T-helper 17 cell (primary cell): ENCODE measurements around the gene SCGB1D4. TPM values are rescaled to one million over a fixed set of nuclear protein-coding genes. Genes with fewer than 3 reads are reported as not detected.

Experiments used
- ATAC-seq: fragments of 150-1000 bp; cut with Tn5 transposase; 2 replicates; pipeline ENCODE4 v1.10.0; 2021; ENCODE audit warnings: mild to moderate bottlenecking, moderate library complexity
- DNase-seq, 3 donors: peaks; one replicate each; pipeline versions ENCODE4 v3.0.0 to v3.0.0-alpha.2; 2020 to 2021
- H3K9me3 ChIP-seq: one replicate; pipeline ENCODE4 v1.7.0; 2013; ENCODE audit warnings: low read length, mild to moderate bottlenecking; ENCODE audit not compliant: control insufficient read depth, poor library complexity, severe bottlenecking
- H3K27ac Mint-ChIP-seq: one replicate; pipeline ENCODE4 v1.8.0; 2022; ENCODE audit warnings: mild to moderate bottlenecking, moderate library complexity, mixed read lengths
- H3K27me3 Mint-ChIP-seq: one replicate; pipeline ENCODE4 v1.8.0; 2022; ENCODE audit warnings: mixed read lengths
- H3K36me3 Mint-ChIP-seq: one replicate; pipeline ENCODE4 v1.8.0; 2022; ENCODE audit warnings: low read depth, mixed read lengths
- H3K4me1 Mint-ChIP-seq: one replicate; pipeline ENCODE4 v1.8.0; 2022; ENCODE audit warnings: mild to moderate bottlenecking, mixed read lengths
- H3K4me3 Mint-ChIP-seq: one replicate; pipeline ENCODE4 v1.8.0; 2022; ENCODE audit warnings: mild to moderate bottlenecking, moderate library complexity, mixed read lengths
- total RNA-seq, 4 donors: library from RNA in 2 of 4; stranded (reverse) in 2 of 4; gene quantifications; one replicate each; pipeline ENCODE4 v1.2.3 and lab custom pipeline; 2022 to 2026

The SCGB1D4 gene
- total RNA-seq, 2 donors from 2014 or later: not detected

DNA sequence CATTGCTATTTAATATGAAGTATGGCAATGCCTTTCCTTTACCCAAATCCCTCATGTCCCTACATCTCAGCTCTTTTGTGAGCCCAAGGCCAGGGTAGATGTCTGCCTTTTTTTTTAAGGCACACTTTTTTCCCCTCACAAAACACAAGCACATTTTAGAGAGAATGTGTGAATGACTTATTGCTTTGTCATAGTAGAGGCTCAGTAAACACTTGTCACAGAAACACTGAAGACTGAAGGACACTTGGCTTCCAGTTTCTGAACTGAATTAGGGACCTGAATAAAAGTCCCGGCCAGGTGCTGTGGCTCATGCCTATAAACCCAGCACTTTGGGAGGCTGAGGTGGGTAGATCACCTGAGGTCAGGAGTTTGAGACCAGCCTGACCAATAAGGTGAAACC, 31.8 kb downstream of the SCGB1D4 start:
- no peak overlapping the region for H3K4me3 Mint-ChIP-seq
- H3K27ac Mint-ChIP-seq: no peak overlapping the region
- H3K4me1 Mint-ChIP-seq: no peaks in the 10 kb centered on the region
- no peaks in the 10 kb centered on the region for H3K9me3 ChIP-seq
- DNase-seq (no peak), ATAC-seq (no peak)
- H3K36me3 Mint-ChIP-seq: peaks cover 4% of the 10 kb centered on the region
- peaks cover 75% of the 10 kb centered on the region for H3K27me3 Mint-ChIP-seq

DNA sequence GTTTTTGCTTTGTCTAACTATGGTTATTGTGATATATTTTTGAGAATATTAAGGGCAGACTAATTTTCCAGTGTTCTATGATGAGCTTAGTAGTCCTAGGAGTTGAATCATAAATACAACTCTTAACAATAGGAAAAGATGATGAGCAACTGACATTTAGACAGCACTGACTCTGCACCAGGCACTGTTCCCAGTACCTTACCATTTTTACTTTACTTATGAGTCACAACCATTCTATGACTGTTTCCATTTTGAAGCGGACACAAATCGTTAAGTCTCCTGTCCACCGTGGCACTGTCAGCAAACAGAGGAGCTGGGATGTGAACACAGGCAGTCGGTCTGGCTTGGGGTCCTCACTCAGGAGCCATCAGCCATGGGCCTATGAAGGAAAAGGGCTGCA, 32.3 kb downstream of the SCGB1D4 start:
- H3K27me3 Mint-ChIP-seq: peaks cover 73% of the 10 kb centered on the region
- no peak for ATAC-seq
- DNase-seq: no peak
- H3K36me3 Mint-ChIP-seq: peaks cover 4% of the 10 kb centered on the region
- H3K4me3 Mint-ChIP-seq: no peak overlapping the region
- no peaks in the 10 kb centered on the region for H3K9me3 ChIP-seq
- H3K4me1 Mint-ChIP-seq: no peaks in the 10 kb centered on the region
- H3K27ac Mint-ChIP-seq: no peak overlapping the region

DNA sequence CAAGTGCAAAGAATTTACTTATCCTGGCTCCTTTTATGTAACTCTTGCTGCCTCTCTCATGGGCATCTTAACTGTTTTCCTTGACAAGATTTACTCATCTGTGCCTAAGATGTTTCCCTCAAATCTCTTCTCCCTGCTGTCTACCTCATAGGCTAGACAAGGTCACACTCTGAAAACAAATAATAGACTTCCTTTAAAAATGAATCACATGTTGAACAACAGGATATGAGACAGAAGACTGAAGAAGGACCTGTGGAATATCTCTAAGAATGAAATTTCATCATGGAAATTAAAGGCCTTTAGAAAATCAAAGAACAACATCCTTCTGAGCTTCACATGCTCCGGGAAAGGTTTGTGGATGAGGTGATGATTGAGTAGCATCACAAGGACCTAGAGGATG, 34.9 kb downstream of the SCGB1D4 start:
- Mint-ChIP-seq H3K27me3 (peaks cover 62% of the 10 kb centered on the region), H3K36me3 (peaks cover 2% of the 10 kb centered on the region)
- no peak for ATAC-seq

DNA sequence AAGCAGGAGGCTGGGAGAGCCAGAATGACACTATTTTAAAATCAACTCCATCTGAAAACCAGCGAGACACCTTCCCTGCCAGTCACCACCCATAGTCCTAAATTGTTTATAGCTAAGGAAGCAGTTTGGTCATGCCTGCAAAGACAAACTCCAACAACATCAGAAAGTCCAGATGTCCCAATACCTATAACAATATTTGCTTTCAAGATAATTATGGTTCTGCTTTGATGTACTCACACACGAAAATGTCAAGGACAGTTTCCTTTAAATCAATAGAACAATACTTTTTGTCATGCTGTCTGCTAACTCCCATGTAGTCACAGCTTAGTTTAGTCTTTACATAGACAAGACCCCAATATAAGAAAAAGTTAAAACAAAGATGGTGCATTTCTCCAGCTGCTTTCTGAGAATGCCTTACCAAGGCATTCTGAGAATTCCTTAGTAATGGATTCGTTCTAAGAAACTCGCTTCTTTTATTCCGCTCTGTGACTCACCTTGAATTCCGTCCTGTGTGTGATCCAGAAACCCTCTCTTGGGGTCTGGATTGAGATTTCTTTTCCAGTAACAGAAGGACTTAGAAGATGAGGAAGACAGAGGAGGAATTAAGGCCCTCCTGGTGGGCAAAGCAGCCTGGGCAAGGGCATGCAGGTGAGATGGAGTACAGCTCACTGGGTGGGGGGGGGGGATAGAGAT, 38.5 kb downstream of the SCGB1D4 start:
- no peaks in the 10 kb centered on the region for H3K36me3 Mint-ChIP-seq
- DNase-seq: no peak
- no peak for ATAC-seq
- H3K27me3 Mint-ChIP-seq: peaks cover 51% of the 10 kb centered on the region
- H3K4me1 Mint-ChIP-seq: no peaks in the 10 kb centered on the region
- H3K9me3 ChIP-seq: no peaks in the 10 kb centered on the region
- H3K4me3 Mint-ChIP-seq: no peak overlapping the region
- no peak overlapping the region for H3K27ac Mint-ChIP-seq

More for the DNA sequence above, 34.9 kb downstream of the SCGB1D4 start:
- Mint-ChIP-seq H3K27ac (no peak overlapping the region), H3K4me1 (no peaks in the 10 kb centered on the region), H3K4me3 (no peak overlapping the region)
- no peaks in the 10 kb centered on the region for H3K9me3 ChIP-seq
- DNase-seq: no peak

DNA sequence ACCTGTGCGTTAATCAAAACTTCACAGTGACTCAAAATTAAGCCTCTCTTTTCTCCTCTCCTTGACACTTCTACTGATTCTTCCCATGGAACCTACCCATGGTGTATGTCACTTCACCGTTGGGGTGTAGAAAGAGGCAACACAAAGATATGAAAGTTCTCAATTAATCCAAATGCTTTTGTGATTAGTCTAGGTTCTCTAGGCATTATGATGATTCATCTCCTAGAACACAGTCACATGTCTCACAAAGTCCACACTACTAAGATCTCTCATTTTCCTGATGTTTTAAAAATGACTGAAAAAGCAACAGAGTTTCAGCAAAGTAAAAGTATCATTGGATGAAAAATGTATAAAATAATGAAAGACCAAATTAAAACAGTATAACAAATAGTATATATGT, 42.6 kb downstream of the SCGB1D4 start:
- no peak overlapping the region for H3K27ac Mint-ChIP-seq
- H3K27me3 Mint-ChIP-seq: peaks cover 24% of the 10 kb centered on the region
- no peak for DNase-seq
- H3K36me3 Mint-ChIP-seq: peaks cover 4% of the 10 kb centered on the region
- H3K4me1 Mint-ChIP-seq: no peaks in the 10 kb centered on the region
- no peak overlapping the region for H3K4me3 Mint-ChIP-seq
- peaks cover 7% of the 10 kb centered on the region for H3K9me3 ChIP-seq
- ATAC-seq: no peak

DNA sequence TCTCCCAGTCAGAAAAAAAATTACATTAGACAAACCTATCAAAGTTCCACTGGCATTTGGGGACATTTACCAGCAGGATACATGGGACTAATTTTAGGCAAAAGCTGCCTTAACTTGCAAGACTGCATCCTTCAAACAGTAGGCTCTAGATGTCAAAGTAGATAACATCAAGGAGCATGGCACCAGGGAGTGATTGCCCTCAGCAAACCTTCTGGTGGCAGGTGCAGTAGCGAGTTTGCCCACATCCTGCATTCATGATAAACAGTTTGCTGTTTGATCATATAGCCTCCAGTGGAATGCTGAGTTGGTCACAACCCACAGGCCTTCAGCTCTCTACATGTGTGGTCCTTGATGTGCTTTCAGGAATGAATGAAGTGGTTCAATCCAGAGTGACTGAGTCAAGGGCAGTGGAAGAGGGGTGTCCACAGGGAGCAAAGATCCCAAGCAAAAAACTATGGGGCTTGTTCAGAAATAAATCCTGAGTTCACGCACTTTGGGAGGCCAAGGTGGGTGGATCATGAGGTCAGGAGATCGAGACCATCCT, 44.8 kb downstream of the SCGB1D4 start:
- H3K9me3 ChIP-seq: peaks cover 17% of the 10 kb centered on the region
- Mint-ChIP-seq H3K4me1 (no peaks in the 10 kb centered on the region), H3K27me3 (peaks cover 18% of the 10 kb centered on the region), H3K27ac (no peak overlapping the region), H3K36me3 (peaks cover 4% of the 10 kb centered on the region), H3K4me3 (no peak overlapping the region)
- DNase-seq: no peak
- no peak for ATAC-seq

DNA sequence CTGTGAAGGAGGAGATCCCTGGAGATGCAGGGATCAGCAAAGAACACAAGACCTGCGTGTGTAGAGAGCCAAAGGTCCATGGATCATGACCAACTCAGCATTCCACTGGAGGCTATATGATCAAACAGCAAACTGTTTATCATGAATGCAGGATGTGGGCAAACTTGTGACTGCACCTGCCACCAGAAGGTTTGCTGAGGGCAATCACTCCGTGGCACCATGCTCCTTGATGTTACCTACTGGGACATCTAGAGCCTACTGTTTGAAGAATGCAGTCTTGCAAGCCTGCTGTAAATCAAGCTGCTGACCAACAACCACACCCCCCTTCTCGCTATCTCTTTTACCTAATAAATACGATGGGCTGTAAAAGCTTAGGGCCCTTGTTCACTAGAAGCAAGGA, 47.2 kb downstream of the SCGB1D4 start:
- Mint-ChIP-seq H3K36me3 (peaks cover 4% of the 10 kb centered on the region), H3K4me3 (no peak overlapping the region), H3K27me3 (peaks cover 10% of the 10 kb centered on the region), H3K27ac (no peak overlapping the region), H3K4me1 (no peaks in the 10 kb centered on the region)
- H3K9me3 ChIP-seq: peaks cover 17% of the 10 kb centered on the region
- ATAC-seq (no peak), DNase-seq (no peak)

Other genes starting within 250 kb of the SCGB1D4 start
- 10 to 100 TPM; 15.9 to 22.3 TPM for gene INCENP, start 175.1 kb downstream of the SCGB1D4 start, total RNA-seq
- not detected for gene SCGB1D1, start 108.9 kb downstream of the SCGB1D4 start, total RNA-seq
- gene SCGB2A1, start 90.4 kb downstream of the SCGB1D4 start, total RNA-seq: not detected
- gene SCGB1D2, start 56.8 kb downstream of the SCGB1D4 start, total RNA-seq: not detected
- gene SCGB2A2, start 28.9 kb downstream of the SCGB1D4 start, total RNA-seq: not detected
- gene ASRGL1, start 38.4 kb upstream of the SCGB1D4 start, total RNA-seq: under 1 TPM; 0.75 to 0.89 TPM
- not detected for gene SCGB1A1, start 120.0 kb upstream of the SCGB1D4 start, total RNA-seq
- gene AHNAK, start 247.7 kb upstream of the SCGB1D4 start, total RNA-seq: 100 to 1,000 TPM; 692 to 863 TPM